ENCODE data around the gene DTNB.
A peak's percentile ranks its signal among the peaks of the same experiment; 100 is the strongest.

DTNB gene

GRCh38 chr2:25620077-25620476 lies 53.3 kb downstream of the DTNB start:
- H3K4me3 ChIP-seq (replicated peaks; ENCODE audit: low read depth, low read length): no peak overlapping the region
- DNase-seq (ENCODE audit: extremely low read depth, low read depth): no peak
- TF ChIP-seq CTCF (IDR thresholded peaks at IDR 0.05; ENCODE audit: low read depth, low read length, missing control alignments): no peak

- DNase-seq (ENCODE audit: extremely low read depth, low read depth): no peak
- no peak for TF ChIP-seq CTCF (IDR thresholded peaks at IDR 0.05; ENCODE audit: low read depth, low read length, missing control alignments)
- H3K4me3 ChIP-seq (replicated peaks; ENCODE audit: low read depth, low read length): no peak overlapping the region
Observed at GRCh38 chr2:25619185-25619584, 54.2 kb downstream of the DTNB start.

GRCh38 chr2:25618676-25619075 lies 54.7 kb downstream of the DTNB start:
- TF ChIP-seq CTCF (IDR thresholded peaks at IDR 0.05; ENCODE audit: low read depth, low read length, missing control alignments): no peak
- peak; percentile 10 for DNase-seq (ENCODE audit: extremely low read depth, low read depth)
- H3K4me3 ChIP-seq (replicated peaks; ENCODE audit: low read depth, low read length): no peak overlapping the region

- no peak for DNase-seq (ENCODE audit: extremely low read depth, low read depth)
- no peak for TF ChIP-seq CTCF (IDR thresholded peaks at IDR 0.05; ENCODE audit: low read depth, low read length, missing control alignments)
- H3K4me3 ChIP-seq (replicated peaks; ENCODE audit: low read depth, low read length): no peak overlapping the region
Observed at GRCh38 chr2:25617948-25618646, 55.3 kb downstream of the DTNB start.

GRCh38 chr2:25615920-25616319 lies 57.5 kb downstream of the DTNB start:
- H3K4me3 ChIP-seq (replicated peaks; ENCODE audit: low read depth, low read length): no peak overlapping the region
- no peak for TF ChIP-seq CTCF (IDR thresholded peaks at IDR 0.05; ENCODE audit: low read depth, low read length, missing control alignments)
- DNase-seq (ENCODE audit: extremely low read depth, low read depth): no peak

- DNase-seq (ENCODE audit: extremely low read depth, low read depth): no peak
- TF ChIP-seq CTCF (IDR thresholded peaks at IDR 0.05; ENCODE audit: low read depth, low read length, missing control alignments): no peak
- no peak overlapping the region for H3K4me3 ChIP-seq (replicated peaks; ENCODE audit: low read depth, low read length)
Observed at GRCh38 chr2:25615386-25615785, 58.0 kb downstream of the DTNB start.

GRCh38 chr2:25614711-25615110 lies 58.7 kb downstream of the DTNB start:
- TF ChIP-seq CTCF (IDR thresholded peaks at IDR 0.05; ENCODE audit: low read depth, low read length, missing control alignments): no peak
- H3K4me3 ChIP-seq (replicated peaks; ENCODE audit: low read depth, low read length): no peak overlapping the region
- no peak for DNase-seq (ENCODE audit: extremely low read depth, low read depth)

All from HFF-Myc (cell line).